HG03442 (cell line): ENCODE data around the gene SUPV3L1.

ENCODE experiments used
- ATAC-seq: cut with Tn5 transposase; IDR thresholded peaks from one replicate; pipeline ENCODE4 v1.9.1; 2021; ENCODE audit warnings: mild to moderate bottlenecking, moderate library complexity; ENCODE audit not compliant: unreplicated experiment

SUPV3L1 gene

DNA sequence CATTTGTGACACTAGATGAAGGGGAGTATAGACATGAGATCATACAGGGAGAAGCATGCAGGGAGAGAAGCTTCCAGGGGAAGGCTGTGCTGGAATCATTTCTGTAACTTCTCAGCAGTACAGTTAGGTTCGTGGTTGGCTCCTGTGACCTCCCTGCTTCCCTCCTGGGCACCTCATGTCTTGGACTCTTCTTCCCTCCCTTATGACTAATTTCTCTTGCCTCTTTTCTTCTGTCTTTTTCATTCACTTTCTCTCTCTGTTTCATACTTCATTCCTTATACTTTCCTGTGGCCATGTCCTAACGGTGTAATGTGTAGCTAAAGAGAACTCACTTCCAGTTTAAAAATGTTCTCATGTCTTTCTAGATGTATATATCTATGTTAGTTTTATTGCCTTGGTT lies 21.0 kb downstream of the SUPV3L1 start:
- ATAC-seq = no peak

DNA sequence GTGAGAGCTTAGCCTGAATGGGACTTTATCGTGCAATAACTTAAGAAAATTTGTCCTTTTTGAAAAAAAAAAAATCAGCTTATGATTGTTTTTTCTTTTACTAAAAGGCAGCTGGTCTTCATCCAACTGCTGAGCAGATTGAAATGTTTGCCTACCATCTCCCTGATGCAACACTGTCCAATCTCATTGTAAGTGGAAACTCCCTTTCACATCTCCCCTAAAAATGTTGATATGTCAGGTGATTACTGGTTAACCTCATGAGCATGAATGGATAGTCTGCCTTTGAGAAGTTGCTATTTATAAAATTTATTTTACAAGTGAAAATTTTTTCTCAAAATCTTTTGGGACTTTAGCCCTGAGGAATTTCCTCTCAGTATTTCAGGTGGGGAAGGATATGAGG lies 22.3 kb downstream of the SUPV3L1 start:
- ATAC-seq = no peak

DNA sequence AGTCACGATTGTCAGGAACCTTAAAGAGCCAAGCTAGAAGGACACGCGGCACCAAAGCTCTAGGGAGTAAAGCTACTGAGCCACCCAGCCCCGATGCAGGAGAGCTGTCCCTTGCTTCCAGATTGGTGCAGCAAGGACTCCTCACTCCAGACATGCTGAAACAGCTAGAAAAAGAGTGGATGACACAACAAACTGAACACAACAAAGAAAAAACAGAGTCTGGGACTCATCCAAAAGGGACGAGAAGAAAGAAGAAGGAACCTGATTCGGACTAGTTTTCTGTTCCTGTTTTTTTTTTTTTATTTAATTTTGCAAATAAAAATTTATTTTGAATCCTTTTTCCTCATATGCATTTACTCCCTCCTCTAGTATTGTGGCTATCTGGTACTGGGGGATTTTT lies 28.7 kb downstream of the SUPV3L1 start:
- no peak for ATAC-seq

DNA sequence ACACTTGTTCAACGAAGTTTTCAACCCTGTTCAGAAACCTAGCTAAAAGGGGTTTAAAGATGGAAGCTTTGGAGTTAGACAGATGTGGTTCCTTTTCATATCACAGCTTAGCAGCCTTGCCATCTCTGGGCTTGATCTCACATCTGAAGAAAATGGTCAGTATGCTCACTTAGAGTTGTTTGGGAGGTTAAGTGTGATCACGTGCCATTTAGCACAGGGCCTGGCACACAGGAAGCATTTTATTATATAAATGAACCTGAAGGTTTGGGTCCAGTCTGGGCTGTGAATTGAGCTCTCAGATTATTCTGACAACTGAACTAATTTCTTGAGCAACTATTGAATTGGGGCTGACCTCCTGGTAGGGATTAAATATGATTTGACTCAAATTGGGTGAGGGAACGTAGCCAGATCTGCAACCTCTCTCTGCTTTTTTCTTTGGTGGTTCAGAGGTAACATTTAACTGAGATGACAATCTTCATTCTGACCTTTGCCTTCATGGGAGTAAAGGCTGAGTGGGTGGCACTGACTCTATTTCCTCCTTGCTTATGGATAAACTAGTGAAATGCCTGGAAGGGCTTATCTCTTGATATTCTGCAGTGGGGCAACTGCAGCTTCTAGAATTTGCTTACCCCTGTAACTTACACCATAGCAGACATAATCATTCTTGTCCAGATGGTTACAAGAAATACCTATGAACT lies 29.9 kb downstream of the SUPV3L1 start:
- ATAC-seq = no peak

DNA sequence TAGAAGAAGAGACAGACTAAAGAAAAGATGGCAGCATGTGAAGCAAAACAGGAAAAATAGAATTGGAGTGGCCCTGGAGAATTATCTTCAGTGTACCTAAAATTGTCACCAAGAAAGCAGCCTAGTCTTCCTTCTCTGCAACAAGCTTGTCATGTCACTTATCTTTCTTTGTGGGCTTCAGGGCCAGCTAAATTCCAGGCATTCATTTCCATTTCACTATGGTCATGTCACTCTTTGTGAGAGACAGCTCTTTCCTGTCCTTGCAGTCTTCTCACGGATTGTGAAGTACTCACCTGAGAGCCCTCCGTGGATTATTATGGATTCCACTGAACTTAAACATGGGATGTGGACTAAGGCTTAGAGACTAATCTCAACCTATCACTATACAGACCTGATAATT lies 31.1 kb downstream of the SUPV3L1 start:
- no peak for ATAC-seq

DNA sequence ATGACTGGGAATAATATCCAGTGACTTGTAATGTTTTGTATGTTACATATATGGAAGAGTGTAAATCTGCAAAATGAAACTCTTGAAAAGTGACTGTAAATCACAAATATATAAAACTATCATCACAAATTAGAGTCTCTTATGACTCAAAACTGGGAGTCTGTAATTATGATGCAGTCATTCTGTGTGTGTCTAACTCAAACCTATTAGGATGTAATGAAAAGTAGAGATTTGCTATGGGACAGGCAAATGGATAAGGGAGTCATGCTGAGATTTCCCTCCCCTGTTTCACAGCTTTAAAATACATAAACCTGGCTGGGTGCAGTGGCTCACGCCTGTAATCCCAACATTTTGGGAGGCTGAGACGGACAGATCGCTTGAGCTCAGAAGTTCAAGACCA lies 31.5 kb downstream of the SUPV3L1 start:
- ATAC-seq = no peak

DNA sequence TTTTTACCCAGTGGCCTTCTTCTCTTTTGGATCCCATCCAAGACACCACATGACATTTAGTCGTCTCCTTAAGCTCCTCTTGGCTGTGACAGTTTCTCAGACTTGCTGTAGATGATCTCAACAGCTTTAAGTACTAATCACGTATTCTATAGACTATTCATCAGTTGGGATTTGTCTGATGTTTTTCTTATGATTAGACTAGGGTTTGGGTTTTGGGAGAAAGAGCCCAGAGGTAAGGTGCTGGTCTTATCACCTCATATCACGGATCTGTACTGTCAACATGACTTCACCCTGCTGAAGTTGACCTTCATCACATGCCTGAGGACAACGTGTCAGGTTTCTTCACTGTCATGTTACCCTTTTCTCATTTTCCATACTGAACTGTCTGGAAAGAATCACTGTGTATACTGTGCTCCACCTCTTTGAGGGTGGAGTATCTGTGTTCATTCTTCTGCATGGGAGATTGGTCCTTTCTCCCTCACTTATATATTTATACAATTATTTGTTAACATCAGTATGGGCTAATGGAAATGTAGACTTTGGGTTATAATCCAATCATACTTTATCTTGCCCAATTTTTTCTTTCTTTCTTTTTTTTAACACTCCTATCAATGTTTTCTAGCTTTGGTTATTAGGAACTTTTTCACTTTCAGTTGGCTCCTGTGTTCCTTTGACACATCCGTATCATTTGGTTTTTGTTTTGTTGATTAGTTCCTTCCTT lies 33.7 kb downstream of the SUPV3L1 start:
- ATAC-seq = no peak

DNA sequence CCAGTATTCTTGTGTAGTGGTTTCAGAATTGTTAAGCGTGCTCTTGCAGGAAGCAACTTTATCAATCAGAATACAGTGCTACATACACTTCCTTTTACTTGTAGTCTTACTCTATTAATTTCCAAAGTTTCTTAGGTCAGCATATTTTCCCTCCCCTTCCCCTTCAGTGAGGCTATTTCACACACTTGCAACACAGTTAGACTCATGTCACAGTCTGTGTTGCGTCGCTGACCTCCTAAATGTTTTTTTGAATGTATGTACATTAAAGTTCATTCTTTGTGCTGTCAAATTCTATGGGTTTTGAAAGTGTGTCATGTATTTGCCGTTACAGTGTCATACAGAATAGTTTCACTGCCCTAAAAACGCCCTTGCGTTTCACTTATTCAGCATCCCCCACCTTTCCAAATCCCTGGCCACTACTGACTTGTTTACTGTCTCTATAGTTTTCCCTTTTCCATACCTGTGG lies 34.7 kb downstream of the SUPV3L1 start:
- ATAC-seq = no peak

DNA sequence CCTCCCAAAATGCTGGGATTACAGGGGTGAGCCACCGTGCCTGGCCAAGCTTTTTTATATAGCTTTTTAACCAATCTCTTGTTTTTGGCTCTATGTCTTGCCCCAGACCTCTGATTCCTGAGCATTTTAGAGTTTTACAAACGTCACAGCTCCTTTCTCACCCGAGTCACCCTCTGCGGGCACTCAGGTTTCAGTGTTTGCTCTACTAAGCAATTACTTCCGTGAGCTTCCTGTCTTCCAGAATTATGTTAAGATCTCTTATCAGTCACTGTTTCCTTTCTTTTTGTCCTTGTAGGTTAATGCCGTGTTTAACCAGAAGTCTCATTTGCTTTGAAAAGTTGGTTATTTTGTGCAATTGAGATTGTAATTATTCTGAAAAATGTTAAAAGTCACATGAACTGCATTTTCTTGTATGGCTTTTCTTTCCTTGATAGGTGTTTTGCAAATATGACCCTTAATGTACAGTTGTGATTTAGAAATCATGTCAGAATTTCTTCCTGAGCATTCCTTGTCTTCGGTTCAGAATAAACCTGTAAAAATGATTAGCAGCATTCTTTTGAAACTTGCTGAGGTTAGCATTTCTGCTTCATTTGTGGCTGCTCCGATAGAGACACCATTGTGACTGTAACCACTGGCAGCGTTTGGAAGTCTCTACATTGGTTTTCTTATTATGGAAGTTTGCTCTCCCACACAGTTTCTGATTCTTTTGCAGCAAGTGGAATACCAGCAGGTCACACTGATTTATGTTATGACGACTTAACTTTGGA lies 35.6 kb downstream of the SUPV3L1 start:
- no peak for ATAC-seq

DNA sequence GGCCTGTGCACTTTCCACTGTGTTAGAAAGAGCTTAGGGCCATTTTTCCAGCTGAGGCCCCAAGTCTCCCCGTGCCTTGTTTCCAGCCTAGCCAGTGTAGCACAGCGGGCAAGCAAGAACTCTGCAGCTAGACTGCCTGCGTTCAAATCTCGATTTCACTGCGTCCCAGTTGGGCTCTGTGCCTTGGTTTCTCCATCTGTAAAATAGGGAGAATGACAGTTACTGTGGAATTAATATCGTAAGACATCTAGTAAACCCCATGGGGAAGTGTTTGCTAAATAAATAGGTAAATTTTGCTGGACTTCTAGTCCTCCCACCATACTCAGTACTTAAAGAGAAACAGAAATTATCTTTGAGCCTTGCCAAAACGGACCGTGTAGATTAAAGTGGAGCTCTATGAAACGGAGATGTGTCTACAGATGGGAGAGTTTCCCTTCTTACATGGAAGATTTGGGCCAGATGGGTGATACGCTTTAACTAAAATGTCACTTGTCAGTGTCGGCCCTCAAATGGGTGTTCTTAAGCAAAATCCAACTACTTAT lies 36.6 kb downstream of the SUPV3L1 start:
- ATAC-seq = no peak

DNA sequence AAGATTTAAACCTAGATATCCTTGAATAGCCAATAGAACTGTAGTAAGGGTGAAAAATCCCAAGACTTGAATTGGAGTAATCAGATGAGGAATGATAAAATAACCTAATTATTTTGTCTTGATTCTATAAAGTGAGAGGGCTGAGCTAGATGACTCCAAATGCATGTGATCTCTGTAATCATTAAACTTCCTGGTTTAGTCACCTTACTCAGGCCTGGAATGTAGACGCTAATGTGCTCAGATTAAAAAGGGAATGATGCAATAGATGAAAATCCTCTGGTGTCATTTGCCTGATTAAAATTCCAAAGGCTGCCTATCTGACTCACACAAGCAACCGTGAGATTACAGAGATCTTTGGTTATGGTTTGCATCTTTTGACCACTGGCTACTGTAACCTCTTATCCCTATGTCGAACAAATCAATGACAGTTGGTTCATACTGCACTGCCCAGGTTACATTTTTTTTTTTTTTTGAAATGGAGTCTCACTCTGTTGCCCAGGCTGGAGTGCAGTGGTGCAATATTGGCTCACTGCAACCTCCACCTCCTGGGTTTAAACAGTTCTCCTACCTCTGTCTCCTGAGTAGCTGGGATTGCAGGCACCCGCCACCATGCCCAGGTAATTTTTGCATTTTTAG lies 37.2 kb downstream of the SUPV3L1 start:
- no peak for ATAC-seq

DNA sequence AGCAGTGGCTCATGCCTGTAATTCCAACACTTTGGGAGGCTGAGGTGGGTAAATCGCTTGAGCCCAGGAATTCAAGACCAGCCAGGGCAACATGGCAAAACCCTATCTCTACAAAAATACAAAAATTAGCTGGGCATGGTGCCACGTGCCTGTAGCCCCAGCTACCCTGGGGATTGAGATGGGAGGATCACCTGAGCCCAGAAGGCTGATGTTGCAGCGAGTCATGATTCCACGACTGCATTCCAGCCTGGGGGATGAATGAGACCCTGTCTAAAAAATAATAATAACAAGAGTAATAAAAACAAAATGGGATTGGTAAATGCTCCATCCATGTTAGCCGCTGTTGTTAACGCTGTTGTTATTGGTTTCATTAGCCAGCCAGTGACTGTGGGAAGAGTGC lies 38.8 kb downstream of the SUPV3L1 start:
- no peak for ATAC-seq

DNA sequence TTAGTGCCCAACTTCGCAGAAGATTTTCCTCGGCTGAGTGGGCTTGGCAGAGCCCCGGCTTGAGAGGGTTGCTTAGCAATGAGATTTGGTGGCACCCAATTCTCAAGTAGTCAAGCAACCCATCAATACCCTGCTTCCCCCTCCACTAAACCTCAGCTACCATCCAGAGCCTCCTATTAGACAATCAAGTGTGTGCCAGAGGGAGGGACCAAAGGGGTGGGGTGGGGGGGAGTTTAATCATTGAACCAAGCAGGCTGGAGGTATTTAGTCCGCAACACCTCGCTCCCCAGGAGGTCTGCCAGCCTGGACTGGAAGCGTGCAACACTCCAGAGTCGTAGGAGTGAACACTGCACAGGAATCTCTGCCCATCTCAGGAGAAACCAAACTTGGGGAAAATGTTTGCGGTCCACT lies 40.0 kb downstream of the SUPV3L1 start, which contains the start of gene HKDC1:
TSS of gene HKDC1 (plus strand) at position 292 of the 411 bp plus-strand sequence. CDS start at position 396, 104 bp downstream.
- ATAC-seq = no peak

DNA sequence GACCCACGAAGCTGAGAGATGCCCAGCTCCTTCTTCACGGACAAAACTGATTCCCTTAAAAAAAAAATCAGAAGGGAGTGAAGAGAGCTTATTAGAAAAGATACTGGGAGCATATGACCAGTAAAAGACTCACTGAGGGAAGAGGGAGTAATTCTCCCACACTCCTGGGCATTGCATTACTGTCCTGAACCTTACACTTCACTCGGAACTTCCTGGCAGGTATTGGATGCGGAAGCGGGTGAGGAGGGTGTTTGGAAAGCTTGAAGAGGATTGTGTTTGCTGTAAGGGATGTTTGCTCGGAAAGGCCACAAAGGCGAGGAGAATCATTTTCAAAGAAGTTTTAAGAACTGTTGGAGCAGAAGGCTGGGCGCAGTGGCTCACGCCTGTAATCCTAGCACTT lies 40.5 kb downstream of the SUPV3L1 start:
- no peak for ATAC-seq

DNA sequence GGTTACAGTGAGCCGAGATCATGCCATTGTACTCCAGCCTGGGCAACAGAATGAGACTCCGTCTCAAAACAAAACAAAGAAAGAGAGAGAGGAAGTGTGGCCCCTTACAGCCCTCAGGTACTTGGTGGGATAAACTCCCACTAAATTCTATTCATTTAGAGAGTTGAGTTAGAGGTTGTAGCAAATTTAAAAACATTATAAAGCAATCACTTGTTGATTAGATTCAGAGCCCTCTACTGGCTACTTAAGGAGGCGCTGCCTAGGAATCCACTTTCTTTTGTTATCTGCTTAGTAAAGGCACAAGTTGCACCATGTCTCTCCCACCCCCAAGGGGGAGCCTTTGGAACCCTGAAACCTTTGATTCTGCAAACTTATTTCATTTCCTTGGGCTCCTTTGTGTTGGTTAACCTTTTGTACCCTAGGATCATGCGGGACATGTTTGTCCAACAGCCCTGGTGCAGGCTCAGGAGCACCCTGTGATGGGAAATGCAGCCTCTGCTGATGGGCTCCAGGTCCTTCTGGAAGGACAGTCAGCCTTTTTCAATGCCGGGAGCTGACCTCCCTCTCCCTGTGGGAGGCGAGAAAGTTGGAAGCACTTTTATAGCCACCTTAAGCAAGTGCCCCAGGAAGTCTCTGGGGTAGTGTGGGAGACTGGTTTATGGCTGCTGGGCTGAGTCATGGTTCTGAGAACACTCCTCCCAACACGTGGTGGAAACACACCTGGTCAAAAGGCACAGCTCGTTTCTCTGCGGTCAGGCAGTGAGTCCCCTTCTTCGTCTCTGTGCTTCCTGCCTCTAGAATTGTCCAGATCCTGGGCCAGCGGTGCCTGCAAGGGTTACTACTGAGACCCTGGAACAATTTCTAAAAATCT lies 42.4 kb downstream of the SUPV3L1 start:
- ATAC-seq = peak; percentile 93

DNA sequence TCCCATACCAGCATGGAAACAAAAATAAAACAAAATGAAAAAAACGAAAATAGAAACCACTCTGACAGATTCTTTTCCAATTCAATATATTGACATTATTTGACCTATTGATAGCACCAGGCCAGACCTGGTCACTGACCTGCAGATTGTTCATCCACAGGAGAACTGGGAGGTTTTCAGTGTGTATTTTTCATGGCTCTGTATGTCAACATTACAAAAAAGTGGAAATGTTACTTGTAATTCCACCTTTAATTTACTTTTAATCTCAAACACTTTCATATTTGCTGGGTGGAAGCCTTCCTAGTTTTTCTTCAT lies 43.0 kb downstream of the SUPV3L1 start:
- no peak for ATAC-seq

DNA sequence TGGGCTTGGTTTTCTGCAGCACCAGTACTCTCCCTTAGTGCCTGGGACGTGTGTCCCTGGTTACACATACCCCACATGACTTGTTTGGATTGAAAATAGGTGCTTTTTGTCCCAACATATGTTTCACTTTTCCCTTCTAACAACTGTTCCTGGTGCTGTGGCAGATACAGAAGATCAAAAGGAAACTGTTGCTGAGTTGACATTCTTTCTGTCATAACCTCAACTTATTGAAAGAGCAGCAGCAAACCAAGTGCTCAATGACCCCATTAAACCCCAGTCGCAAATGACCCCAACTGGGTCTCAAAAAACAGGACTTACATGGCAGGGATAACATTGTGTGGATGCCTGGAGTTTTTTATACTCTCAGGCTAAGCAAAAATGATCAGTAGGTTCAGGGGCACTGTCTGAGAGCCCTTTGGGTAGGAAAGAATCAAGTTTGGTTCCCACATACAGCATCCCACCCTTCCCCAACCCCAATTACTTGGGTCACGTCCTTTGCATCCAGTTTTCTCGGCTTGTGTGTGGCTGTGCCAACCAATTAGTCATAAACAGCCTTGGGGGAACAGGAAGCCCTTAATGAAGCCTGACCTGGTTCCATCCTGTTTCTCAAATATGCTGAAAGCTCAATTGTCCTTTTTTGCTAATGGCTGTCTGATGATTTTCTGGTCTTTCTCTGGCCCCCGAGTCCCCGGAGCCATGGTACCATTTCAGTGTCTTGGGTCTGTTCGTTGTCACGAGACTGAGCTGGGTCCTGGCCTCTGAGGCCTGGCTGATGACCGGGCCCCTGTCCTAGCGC lies 45.0 kb downstream of the SUPV3L1 start:
- ATAC-seq = no peak

DNA sequence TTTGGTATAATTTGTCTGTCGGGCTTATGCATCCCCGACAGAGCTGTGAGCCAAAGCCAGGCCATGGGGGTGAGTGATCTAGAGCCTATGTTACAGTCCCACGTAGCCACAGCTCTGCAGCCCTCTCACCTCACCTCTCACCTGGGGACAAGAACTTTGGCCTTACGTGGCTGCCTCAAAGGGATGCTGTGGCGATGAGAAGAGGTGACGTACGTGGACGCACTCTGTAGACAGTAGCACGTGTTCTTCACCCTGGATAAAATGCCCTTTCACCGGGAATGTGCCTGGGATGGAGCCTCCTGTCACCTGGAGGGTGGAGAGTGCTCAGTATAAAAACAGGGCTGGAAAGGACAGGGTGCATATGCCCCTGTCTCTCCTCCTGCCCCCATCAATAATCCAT lies 45.6 kb downstream of the SUPV3L1 start:
- no peak for ATAC-seq

DNA sequence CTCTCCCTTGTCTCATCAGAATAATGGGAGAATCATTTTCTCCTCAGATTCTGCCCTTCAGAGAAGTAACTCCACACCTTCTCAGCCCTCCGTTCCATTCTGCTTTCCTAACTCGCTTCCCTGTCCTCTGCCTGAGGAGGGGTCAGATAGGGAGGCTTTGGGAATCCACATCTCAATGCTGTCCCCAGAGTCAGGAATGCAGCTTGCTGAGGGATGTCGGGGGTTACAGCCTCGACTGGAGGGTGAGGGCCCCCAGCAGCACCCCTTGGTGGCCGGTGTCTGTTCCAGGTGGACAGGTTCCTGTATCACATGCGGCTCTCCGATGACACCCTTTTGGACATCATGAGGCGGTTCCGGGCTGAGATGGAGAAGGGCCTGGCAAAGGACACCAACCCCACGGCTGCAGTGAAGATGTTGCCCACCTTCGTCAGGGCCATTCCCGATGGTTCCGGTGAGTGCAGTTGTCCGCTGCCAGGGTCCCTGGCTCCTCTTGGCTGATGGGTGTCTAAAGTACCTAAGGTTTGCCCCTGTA lies 47.0 kb downstream of the SUPV3L1 start:
- ATAC-seq = no peak
